CD4-positive, alpha-beta T cell treated with Interleukin-12 subunit alpha and Interleukin-12 subunit beta, for 1 hour (primary cell): Measurements from ENCODE around the gene WDR4.
"Not testable (repeated sequence)": the region's sequence is repeated elsewhere in the genome, so short reads cannot be mapped to it uniquely, and the experiment has no call there.

Source experiments
- DNase-seq: peaks from one replicate; pipeline ENCODE4 v3.0.0-alpha.2; 2020

The WDR4 gene

DNA sequence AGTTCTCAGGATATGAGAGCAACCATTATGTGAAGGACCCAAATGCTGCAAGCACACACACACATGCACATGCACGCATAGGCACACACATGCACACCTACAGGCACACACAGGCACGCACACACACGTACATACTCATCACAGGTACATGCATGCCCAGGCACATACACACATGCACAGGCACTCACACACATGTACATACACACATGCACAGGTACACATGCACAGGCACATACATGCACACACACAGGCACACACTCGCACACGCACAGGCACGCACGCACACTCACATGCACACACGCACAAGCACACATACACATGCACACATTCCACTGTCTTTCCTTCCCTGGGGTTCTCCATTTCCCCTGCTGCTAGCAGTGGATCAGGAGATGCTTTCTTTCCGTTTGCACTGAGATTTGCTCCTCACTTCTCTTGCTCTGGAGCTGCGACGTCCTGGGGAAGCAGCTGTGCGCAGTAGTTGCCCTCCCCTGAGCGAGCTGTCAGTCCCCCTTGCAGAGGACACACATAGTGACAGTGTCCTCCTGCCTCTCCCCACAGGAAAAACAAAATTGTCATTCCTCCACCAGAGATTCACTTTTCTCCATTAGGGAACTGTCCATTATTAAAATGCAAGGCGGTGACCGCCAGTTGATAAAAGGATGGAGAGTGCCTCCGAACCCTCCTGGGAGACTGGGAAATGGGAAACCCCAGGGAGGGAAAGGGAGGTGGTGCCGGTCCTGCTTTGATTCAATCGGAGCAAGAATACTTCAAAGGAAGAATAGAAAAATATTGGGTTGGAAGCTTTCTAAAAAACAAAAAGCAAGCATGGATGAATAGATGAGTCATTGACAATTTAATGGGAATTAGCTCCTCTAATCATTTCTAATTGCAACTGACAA, 69.5 kb downstream of the WDR4 start:
- DNase-seq = no peak

DNA sequence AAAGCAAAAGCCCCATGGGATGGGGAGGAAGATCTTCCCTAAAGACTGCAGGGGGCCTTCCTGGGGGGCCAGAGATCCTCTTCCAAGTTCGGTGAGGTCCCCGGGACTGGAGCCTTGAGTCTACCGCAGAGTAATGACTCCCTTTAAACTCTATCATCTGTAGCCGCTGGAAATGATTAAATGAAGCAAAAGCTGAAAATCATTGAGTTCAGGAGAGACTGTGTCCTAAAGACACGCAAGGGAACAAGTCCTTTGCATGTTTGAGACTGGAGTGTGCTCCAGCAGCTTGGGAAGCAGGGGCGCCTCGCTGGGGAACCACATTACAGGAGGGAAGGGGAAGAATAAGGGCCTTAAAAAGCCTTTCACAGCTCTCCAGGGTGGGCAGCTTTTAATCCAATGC, 70.2 kb downstream of the WDR4 start:
- no peak for DNase-seq

DNA sequence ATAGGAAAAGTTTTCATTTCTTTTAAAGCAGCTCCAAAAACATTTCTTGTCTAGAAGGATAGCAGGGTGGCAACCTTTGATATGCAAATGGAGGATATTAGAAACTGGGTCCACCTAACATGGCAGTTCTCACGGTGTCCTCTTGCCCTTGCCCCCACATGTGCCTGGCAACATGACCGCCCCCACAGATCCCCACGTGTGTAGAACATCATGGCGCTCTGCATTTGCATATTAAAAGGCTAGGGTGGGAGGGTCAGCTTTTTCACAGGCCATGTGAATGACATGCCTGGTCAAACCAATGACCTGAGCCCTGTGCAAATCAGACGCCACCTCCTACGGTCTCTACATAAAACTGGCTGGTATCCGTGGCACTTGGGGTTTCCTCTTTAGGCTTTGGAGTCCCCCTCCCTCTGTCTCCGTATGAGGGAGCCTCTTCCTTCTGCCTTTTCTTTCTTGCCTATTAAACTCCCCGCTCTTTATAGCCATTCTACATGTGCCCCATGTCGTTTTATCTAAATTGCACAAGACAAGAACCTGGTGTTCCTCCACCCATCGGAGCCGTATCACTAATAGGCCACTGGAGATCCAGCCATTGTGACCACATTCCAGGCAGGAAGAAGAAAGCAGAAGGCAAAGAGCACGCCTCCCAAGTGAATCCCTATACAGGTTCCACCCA, 71.3 kb downstream of the WDR4 start:
- no peak for DNase-seq

DNA sequence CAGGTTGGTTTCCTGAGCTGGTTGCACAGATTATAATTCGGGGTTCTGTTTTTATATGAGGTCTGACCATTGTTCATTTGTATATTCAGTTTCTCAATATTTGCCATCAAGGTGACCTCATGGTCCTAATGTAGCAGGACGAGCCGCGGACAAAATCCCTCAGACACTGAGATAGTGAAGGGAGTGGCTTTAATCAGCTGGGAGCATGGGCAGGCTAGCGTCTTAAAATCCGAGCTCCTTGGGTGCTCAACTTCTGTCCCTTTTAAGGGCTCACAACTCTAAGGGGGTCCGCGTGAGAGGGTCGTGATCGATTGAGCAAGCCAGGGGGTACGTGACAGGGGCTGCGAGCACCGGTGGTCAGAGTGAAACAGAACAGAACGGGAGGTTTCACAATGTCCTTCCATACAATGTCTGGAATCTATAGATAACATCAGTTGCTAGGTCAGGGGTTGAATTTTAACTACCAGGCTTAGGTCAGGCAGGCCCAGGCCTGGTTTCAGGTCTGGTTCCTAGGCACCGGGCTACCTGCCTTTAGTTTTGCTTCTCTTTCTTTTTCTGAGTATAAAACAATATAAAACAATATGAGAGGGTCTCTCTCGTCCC, 71.9 kb downstream of the WDR4 start:
- DNase-seq = not testable (repeated sequence)

DNA sequence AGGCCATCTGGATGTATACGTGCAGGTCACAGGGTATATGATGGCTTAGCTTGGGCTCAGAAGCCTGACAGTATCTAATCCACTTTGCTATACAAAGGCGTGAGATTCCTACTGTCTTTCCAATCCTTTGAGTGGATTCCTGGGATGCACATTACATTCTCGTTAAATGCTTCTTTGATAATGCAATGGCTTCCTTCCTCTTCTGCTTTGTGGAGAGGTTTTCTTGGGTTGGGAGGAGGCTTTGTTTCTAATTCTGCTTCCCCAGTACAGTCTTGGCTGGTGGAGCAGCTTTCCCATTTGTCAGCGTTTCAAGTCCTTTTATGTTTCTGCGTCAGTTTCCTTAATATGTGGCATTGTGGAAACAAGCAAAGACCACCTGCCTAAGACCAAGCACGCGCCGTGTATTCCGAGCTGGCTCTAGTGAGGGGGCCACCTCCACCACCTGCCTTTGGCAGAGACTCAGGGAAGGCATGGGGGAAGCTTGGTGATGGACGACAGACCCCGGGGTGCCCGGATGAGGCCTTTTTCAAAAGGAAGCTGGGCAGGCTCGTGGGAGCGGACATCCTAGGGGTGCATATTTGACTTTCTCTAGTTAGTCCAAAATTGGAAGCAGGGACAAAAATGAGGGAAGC, 72.7 kb downstream of the WDR4 start:
- DNase-seq = no peak

DNA sequence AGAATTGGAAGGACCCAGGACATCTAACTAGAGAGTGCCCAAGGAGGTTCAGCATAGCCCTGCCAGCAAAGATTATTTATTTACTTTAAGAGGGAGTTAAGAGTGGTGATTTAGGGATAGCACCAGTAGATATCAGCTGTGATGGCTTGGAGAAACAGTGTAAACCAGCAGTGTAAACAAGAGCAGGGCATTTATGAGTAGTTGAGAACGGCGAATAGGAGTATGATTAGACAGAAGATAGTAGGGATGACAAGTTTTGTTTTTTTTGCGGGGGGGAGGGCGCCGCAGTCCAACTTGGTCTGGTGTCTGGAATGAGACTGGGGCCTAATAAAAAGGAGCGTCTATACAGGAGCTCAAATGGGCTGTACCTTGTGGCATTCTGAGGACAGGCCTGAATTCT, 77.7 kb downstream of the WDR4 start:
- not testable (repeated sequence) for DNase-seq

DNA sequence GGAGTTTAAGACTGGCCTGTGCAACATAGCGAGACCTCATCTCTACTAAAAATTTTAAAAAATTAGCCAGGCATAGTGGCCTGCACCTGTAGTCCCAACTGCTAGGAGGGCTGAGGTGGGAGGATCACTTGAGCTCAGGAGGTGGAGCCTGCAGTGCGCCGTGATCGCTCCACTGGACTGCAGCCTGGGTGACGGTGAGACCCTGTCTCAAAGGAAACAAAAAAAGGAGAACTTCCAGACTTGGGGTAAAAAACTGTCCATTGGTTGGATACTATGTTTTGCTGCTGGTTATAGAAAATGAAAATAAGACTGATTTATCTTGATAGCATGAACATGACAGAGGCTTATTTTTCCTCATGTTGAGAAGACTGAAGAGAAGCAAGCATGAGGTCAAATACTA, 79.4 kb downstream of the WDR4 start:
- DNase-seq = no peak

DNA sequence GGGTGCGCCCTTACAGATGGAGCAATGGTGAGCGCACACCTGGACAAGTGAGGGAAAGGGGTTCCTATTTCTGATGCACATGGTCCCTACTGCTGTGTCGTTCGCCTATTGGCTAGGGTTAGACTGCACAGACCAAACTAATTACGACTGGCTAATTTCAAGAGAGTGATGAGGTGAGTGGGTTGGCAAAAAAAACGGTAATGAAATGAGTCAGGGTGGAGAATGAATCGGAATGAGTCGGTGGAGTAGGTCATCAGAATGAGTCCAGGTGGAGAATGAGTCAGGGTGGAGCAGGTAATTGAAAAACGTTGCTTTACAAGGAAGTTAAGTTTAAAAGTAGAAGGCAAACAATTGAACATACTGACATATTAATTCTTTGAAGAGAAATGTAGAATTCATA, 79.8 kb downstream of the WDR4 start:
- DNase-seq = no peak
